CMK (cell line): ENCODE measurements around the gene KCNE4.

Experiments used
- DNase-seq: peaks from one replicate; pipeline ENCODE4 v3.0.0-alpha.2; 2010; ENCODE audit warnings: low read depth

KCNE4 gene

GRCh38 chr2:223087466-223087865, 35.5 kb downstream of the KCNE4 start:
- no peak for DNase-seq

GRCh38 chr2:223088866-223089265, 36.9 kb downstream of the KCNE4 start:
- no peak for DNase-seq

- DNase-seq = no peak
These were observed 38.0 kb downstream of the KCNE4 start for GRCh38 chr2:223090039-223090438.

GRCh38 chr2:223090540-223091235, 38.7 kb downstream of the KCNE4 start:
- DNase-seq = no peak

GRCh38 chr2:223092667-223093066, 40.7 kb downstream of the KCNE4 start:
- DNase-seq = no peak

GRCh38 chr2:223093436-223094241, 41.6 kb downstream of the KCNE4 start:
- DNase-seq = no peak

- DNase-seq = no peak
These were observed 43.2 kb downstream of the KCNE4 start for GRCh38 chr2:223095207-223095606.

- no peak for DNase-seq
These were observed 44.4 kb downstream of the KCNE4 start for GRCh38 chr2:223096235-223096970.

GRCh38 chr2:223097888-223098383, 45.9 kb downstream of the KCNE4 start:
- DNase-seq = no peak

GRCh38 chr2:223099561-223099960, 47.6 kb downstream of the KCNE4 start:
- no peak for DNase-seq

GRCh38 chr2:223100061-223100511, 48.1 kb downstream of the KCNE4 start:
- no peak for DNase-seq

GRCh38 chr2:223101340-223102039, 49.5 kb downstream of the KCNE4 start:
- peak; percentile 8 for DNase-seq

- DNase-seq = no peak
These were observed 50.0 kb downstream of the KCNE4 start for GRCh38 chr2:223102040-223102400.

- DNase-seq = no peak
These were observed 50.5 kb downstream of the KCNE4 start for GRCh38 chr2:223102450-223102849.

GRCh38 chr2:223104336-223105132, 52.5 kb downstream of the KCNE4 start:
- no peak for DNase-seq
